CD4-positive, CD25-positive, alpha-beta regulatory T cell (primary cell): ENCODE data around the gene NRP1. TPM values are rescaled to one million over a fixed set of nuclear protein-coding genes. Genes with fewer than 3 reads are reported as not detected.

Experiments used
- ATAC-seq, 2 donors: fragments of 150-1000 bp; cut with Tn5 transposase; one replicate each; pipeline ENCODE4 v1.10.0; 2021; ENCODE audit warnings: low read depth in 2 of 2, moderate number of reproducible peaks in 2 of 2, moderate library complexity in 1 of 2
- DNase-seq, 3 donors: peaks; one replicate each; pipeline versions ENCODE4 v3.0.0 to v3.0.0-alpha.2; 2012 to 2022; ENCODE audit warnings: mixed read lengths in 1 of 3
- H3K27ac ChIP-seq: one replicate; pipeline ENCODE4 v1.7.0; 2013; ENCODE audit warnings: mild to moderate bottlenecking, low read length; ENCODE audit not compliant: insufficient read depth, poor library complexity, severe bottlenecking
- H3K27me3 ChIP-seq: one replicate; pipeline ENCODE4 v1.7.0; 2013; ENCODE audit warnings: low read length; ENCODE audit not compliant: control insufficient read depth, insufficient read depth
- H3K36me3 ChIP-seq: one replicate; pipeline ENCODE4 v1.7.0; 2013; ENCODE audit warnings: mild to moderate bottlenecking, low read length, moderate library complexity; ENCODE audit not compliant: control insufficient read depth, insufficient read depth
- H3K4me1 ChIP-seq: 2 replicates; pipeline ENCODE4 v1.7.0; 2013; ENCODE audit warnings: mild to moderate bottlenecking, low read length; ENCODE audit not compliant: insufficient read depth, control insufficient read depth, poor library complexity, severe bottlenecking
- H3K4me3 ChIP-seq: one replicate; pipeline ENCODE4 v1.7.0; 2013; ENCODE audit warnings: low read depth, mild to moderate bottlenecking, low read length, moderate library complexity
- H3K9me3 ChIP-seq, 2 experiments: 1 replicate in 1 of 2; 2 replicates in 1 of 2; pipeline ENCODE4 v1.7.0; 2013; ENCODE audit warnings: low read length in 2 of 2, mild to moderate bottlenecking in 1 of 2, moderate library complexity in 1 of 2; ENCODE audit not compliant: control insufficient read depth in 2 of 2
- H3K27ac Mint-ChIP-seq, 3 donors: one replicate each; pipeline ENCODE4 v1.8.0; 2020 to 2022; ENCODE audit warnings: mild to moderate bottlenecking in 3 of 3, mixed read lengths in 3 of 3, moderate library complexity in 2 of 3
- H3K27me3 Mint-ChIP-seq: one replicate; pipeline ENCODE4 v1.8.0; 2022; ENCODE audit warnings: mild to moderate bottlenecking, mixed read lengths
- H3K36me3 Mint-ChIP-seq: one replicate; pipeline ENCODE4 v1.8.0; 2020; ENCODE audit warnings: mixed read lengths
- H3K4me1 Mint-ChIP-seq, 4 donors: one replicate each; pipeline ENCODE4 v1.8.0; 2020 to 2022; ENCODE audit warnings: mixed read lengths in 4 of 4, mild to moderate bottlenecking in 1 of 4
- H3K4me3 Mint-ChIP-seq, 4 donors: one replicate each; pipeline ENCODE4 v1.8.0; 2020 to 2022; ENCODE audit warnings: mild to moderate bottlenecking in 4 of 4, mixed read lengths in 4 of 4, moderate library complexity in 3 of 4
- H3K9me3 Mint-ChIP-seq, 7 donors: one replicate each; pipeline ENCODE4 v1.8.0; 2020 to 2022; ENCODE audit warnings: mixed read lengths in 7 of 7, mild to moderate bottlenecking in 3 of 7, moderate library complexity in 2 of 7
- polyA plus RNA-seq, 4 donors: library from polyadenylated mRNA; unstranded; fragments of 300-500 nt; fragmentation: Illumina TruSeq; gene quantifications; one replicate each; pipeline ENCODE4 v1.2.3, GENCODE V29; 2021
- total RNA-seq: library from RNA; stranded (reverse); gene quantifications from one replicate; pipeline ENCODE4 v1.2.3, GENCODE V29; 2022

Gene NRP1
- total and polyA plus RNA-seq, 5 donors from 2014 or later, result 0.05 TPM; not detected in 4

DNA sequence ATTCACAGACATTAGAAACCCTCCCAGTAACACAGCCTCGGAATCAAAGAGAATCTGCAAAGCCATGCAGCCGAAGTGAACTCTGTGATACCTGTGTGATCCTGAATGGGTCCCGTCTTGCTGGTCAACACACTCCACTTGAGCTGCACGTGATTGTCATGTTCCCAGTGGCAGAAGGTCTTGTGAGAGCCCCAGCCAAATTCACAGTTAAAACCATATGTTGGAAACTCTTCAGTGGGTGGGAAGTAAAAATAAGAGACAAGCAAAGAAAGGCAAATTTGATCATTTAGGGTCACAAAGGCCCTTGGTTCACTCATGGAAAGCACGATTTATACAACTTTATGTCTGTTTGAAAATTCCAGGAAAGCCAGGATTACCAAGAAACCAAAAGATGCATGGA is 142.3 kb downstream of the NRP1 start:
- Mint-ChIP-seq H3K27ac (no peak overlapping the region), H3K36me3 (no peaks in the 10 kb centered on the region), H3K27me3 (peaks cover 28% of the 10 kb centered on the region), H3K9me3 (peaks cover 0 to 2% (median 0%) of the 10 kb centered on the region in 7 donors), H3K4me3 (no peak overlapping the region), H3K4me1 (peaks cover 0 to 2% (median 0%) of the 10 kb centered on the region in 4 donors)
- Histone ChIP-seq H3K27ac (no peak overlapping the region), H3K4me1 (peaks cover 6% of the 10 kb centered on the region), H3K9me3 (no peaks in the 10 kb centered on the region), H3K27me3 (peaks cover 3% of the 10 kb centered on the region), H3K36me3 (no peaks in the 10 kb centered on the region), H3K4me3 (no peak overlapping the region)
- DNase-seq (no peak), ATAC-seq (no peak)

DNA sequence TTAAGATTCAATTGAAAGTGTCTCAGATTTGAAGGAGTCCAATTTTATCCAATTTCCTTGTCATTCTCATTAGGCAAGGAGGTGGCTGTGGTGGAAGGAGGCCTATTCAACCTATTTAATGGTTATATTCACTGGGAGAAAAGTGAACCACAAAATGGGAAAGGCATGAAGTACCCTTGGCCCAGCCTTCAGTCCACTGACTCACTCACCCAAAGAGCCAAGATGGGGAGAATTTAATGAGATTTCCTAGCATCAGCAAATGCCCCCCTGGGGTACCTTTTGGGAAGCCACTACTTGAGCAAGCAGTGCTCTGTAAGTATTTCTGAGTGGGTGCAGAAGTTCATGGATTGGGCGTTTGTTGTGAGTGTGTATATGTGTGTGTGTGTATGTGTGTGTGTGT is 144.1 kb downstream of the NRP1 start:
- Mint-ChIP-seq H3K36me3 (no peaks in the 10 kb centered on the region), H3K27ac (no peak overlapping the region), H3K4me1 (peaks cover 0 to 2% (median 0%) of the 10 kb centered on the region in 4 donors), H3K27me3 (peaks cover 15% of the 10 kb centered on the region), H3K9me3 (peaks cover 0 to 2% (median 0%) of the 10 kb centered on the region in 7 donors), H3K4me3 (no peak overlapping the region)
- no peak for ATAC-seq
- no peaks in the 10 kb centered on the region for H3K9me3 ChIP-seq
- H3K27ac ChIP-seq, result no peak overlapping the region
- no peak for DNase-seq
- H3K4me1 ChIP-seq, result peaks cover 6% of the 10 kb centered on the region
- no peaks in the 10 kb centered on the region for H3K36me3 ChIP-seq
- H3K27me3 ChIP-seq, result no peaks in the 10 kb centered on the region
- no peak overlapping the region for H3K4me3 ChIP-seq

DNA sequence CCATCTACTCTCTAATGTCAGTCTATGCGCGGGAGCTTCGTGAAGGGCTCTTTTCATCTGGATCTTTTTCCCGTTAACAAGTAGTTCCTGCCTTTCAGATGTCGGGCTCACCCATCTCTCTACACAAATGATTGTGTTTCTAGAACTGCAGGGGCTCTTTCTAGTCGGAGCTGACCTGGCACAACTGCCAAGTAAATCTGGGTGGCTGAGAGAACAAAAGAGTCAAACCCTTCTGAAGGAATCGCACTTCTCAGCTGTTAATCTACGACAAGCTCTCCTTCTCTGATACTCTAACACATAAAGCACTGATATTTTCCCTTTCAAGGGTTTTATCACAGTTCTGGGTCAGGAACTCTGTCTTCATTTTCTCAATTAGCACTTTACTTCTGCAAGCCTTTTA is 144.7 kb downstream of the NRP1 start:
- ATAC-seq, result no peak
- no peak overlapping the region for H3K27ac ChIP-seq
- Mint-ChIP-seq H3K4me3 (no peak overlapping the region), H3K4me1 (peaks cover 0 to 2% (median 0%) of the 10 kb centered on the region in 4 donors), H3K9me3 (peaks cover 0 to 2% (median 0%) of the 10 kb centered on the region in 7 donors), H3K27me3 (peaks cover 10% of the 10 kb centered on the region), H3K36me3 (no peaks in the 10 kb centered on the region), H3K27ac (no peak overlapping the region)
- no peaks in the 10 kb centered on the region for H3K9me3 ChIP-seq
- no peaks in the 10 kb centered on the region for H3K27me3 ChIP-seq
- H3K4me1 ChIP-seq, result peaks cover 6% of the 10 kb centered on the region
- H3K4me3 ChIP-seq, result no peak overlapping the region
- DNase-seq, result no peak
- no peaks in the 10 kb centered on the region for H3K36me3 ChIP-seq

DNA sequence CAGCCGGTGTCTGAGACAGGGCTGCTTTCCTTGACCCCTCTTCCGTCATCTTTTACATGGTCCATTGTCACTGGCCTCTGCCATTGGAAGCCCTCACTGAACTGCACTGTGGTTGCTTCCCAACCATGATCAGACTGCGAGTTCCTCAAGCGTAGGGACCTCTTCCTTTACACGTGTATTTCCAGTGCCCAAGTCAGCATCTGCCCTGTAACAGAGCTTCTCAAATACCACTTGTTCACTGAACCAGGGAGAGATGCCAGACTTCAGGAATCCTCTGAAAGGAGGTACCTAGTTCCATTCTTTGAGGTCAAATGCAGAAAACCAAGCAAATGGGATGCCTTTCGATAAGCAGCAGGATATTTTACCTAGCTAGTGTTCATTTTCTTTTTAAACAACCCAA is 145.1 kb downstream of the NRP1 start:
- no peaks in the 10 kb centered on the region for H3K9me3 ChIP-seq
- Mint-ChIP-seq H3K36me3 (no peaks in the 10 kb centered on the region), H3K4me1 (peaks cover 0 to 2% (median 0%) of the 10 kb centered on the region in 4 donors), H3K4me3 (no peak overlapping the region), H3K27me3 (peaks cover 5% of the 10 kb centered on the region), H3K27ac (peak overlapping the region in 1 of 3 donors; percentile 57), H3K9me3 (peaks cover 0 to 2% (median 0%) of the 10 kb centered on the region in 7 donors)
- H3K4me1 ChIP-seq, result peaks cover 6% of the 10 kb centered on the region
- no peaks in the 10 kb centered on the region for H3K27me3 ChIP-seq
- DNase-seq, result no peak
- ATAC-seq, result no peak
- H3K36me3 ChIP-seq, result no peaks in the 10 kb centered on the region
- no peak overlapping the region for H3K4me3 ChIP-seq
- H3K27ac ChIP-seq, result no peak overlapping the region

DNA sequence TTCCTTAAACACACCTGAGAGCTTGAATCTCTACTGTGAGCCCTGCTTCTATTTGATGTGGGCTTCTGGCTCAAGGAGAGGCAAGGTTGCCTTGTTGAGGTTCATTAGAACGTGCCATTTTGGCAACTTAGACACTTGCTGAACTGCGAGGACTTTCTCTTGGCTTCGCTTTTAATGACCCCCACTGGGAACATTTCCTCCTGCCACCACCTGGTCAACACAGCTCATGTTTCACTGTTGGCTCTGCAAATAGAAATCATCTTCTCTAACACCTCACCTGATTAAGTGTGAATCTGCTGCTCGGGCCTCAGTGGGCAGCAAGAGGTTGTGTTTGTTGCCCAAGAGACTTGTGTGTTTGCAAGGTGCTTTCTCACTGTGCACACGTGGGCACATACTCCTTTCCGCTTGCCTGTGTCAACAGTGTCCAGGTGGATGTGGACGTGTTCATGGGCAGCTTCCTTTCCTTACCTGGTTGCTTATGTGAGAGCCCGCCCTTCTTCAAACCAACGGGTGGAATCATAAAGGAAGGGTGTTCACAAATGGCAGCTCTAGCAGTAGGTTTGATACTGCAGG is 147.0 kb downstream of the NRP1 start:
- Histone ChIP-seq H3K36me3 (no peaks in the 10 kb centered on the region), H3K4me3 (no peak overlapping the region), H3K27ac (no peak overlapping the region), H3K9me3 (no peaks in the 10 kb centered on the region), H3K27me3 (no peaks in the 10 kb centered on the region), H3K4me1 (no peaks in the 10 kb centered on the region)
- no peak for ATAC-seq
- Mint-ChIP-seq H3K27ac (no peak overlapping the region), H3K36me3 (no peaks in the 10 kb centered on the region), H3K27me3 (peaks cover 9% of the 10 kb centered on the region), H3K4me3 (no peak overlapping the region), H3K4me1 (no peaks in the 10 kb centered on the region), H3K9me3 (no peaks in the 10 kb centered on the region)
- no peak for DNase-seq

DNA sequence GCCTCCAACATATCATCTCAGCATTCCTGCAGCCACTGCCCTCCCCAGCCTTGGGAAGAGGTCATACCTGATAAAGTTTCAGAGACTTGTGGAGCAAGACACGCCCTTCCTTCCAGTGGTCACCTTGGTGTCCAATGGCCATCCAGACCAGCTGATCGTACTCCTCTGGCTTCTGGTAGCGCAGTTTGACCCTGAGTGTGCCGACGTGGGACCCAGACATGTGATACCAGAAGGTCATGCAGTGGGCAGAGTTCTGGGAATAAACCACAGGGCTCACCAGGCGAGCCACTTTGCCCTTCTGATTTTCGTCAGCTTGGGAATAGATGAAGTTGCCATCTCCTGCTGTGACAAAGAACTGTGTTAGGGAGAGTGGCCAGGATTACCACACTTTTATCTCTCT is 148.3 kb downstream of the NRP1 start:
- Histone ChIP-seq H3K9me3 (no peaks in the 10 kb centered on the region), H3K4me1 (no peaks in the 10 kb centered on the region), H3K27ac (no peak overlapping the region), H3K4me3 (no peak overlapping the region), H3K27me3 (no peaks in the 10 kb centered on the region), H3K36me3 (no peaks in the 10 kb centered on the region)
- H3K9me3 Mint-ChIP-seq, result no peaks in the 10 kb centered on the region
- ATAC-seq (no peak), DNase-seq (no peak)
- no peaks in the 10 kb centered on the region for H3K36me3 Mint-ChIP-seq
- no peak overlapping the region for H3K4me3 Mint-ChIP-seq
- peaks cover 7% of the 10 kb centered on the region for H3K27me3 Mint-ChIP-seq
- H3K27ac Mint-ChIP-seq, result no peak overlapping the region
- no peaks in the 10 kb centered on the region for H3K4me1 Mint-ChIP-seq

DNA sequence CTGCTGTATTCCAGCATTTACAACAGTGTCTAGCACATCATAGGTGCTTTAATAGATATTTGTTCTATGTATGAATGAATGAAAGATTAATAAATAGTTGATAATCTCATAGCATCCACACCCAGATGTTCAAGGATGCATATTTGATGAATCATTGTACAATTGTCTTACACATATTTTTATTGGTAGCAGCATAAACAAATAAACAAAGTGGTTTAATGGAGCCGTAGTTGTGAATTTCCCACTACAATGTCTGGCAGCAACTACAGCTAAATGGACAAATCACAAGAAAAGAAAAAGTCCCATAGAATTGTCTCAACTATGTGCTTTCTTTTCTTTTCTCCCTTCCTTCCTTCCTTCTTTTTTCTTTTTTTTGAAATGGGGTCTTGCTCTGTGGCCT is 150.8 kb downstream of the NRP1 start:
- ATAC-seq, result no peak
- no peak for DNase-seq
- H3K9me3 Mint-ChIP-seq, result no peaks in the 10 kb centered on the region
- no peak overlapping the region for H3K4me3 ChIP-seq
- peaks cover 8% of the 10 kb centered on the region for H3K27me3 ChIP-seq
- H3K9me3 ChIP-seq, result no peaks in the 10 kb centered on the region
- H3K4me3 Mint-ChIP-seq, result no peak overlapping the region
- peaks cover 24% of the 10 kb centered on the region for H3K27me3 Mint-ChIP-seq
- no peaks in the 10 kb centered on the region for H3K4me1 ChIP-seq
- H3K36me3 Mint-ChIP-seq, result no peaks in the 10 kb centered on the region
- H3K27ac Mint-ChIP-seq, result no peak overlapping the region
- H3K36me3 ChIP-seq, result no peaks in the 10 kb centered on the region
- no peaks in the 10 kb centered on the region for H3K4me1 Mint-ChIP-seq
- H3K27ac ChIP-seq, result no peak overlapping the region

DNA sequence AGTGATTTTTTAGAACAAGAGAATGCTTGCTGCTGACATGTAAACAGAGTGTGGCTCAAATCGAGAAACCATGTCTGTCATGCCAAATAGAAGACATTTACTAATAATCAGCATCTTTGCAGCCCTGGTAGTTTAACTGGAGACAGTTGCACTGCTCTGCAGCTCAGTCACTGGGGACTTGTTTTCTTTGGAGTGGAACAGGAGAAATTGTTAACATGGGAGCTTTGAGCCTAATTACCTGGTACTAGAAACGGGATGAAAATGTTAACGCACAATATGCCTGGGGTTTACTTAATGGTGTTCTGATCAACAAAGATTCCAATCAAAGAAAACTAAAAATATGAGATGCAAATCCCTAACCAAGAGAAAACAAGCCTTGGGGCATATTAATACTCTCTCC is 153.5 kb downstream of the NRP1 start:
- Mint-ChIP-seq H3K27me3 (peaks cover 38% of the 10 kb centered on the region), H3K4me1 (no peaks in the 10 kb centered on the region), H3K27ac (peak overlapping the region in 1 of 3 donors; percentile 6), H3K36me3 (no peaks in the 10 kb centered on the region), H3K9me3 (no peaks in the 10 kb centered on the region), H3K4me3 (no peak overlapping the region)
- Histone ChIP-seq H3K9me3 (no peaks in the 10 kb centered on the region), H3K4me3 (no peak overlapping the region), H3K4me1 (no peaks in the 10 kb centered on the region), H3K27ac (no peak overlapping the region), H3K27me3 (peaks cover 11% of the 10 kb centered on the region), H3K36me3 (no peaks in the 10 kb centered on the region)
- ATAC-seq (no peak), DNase-seq (no peak)
